ENCODE results near the gene TUBB2B. TPM values are rescaled to one million over a fixed set of nuclear protein-coding genes. Genes with fewer than 3 reads are reported as not detected.

The TUBB2B gene
- total RNA-seq, 1 experiment from 2014 or later = 3.0 TPM

DNA sequence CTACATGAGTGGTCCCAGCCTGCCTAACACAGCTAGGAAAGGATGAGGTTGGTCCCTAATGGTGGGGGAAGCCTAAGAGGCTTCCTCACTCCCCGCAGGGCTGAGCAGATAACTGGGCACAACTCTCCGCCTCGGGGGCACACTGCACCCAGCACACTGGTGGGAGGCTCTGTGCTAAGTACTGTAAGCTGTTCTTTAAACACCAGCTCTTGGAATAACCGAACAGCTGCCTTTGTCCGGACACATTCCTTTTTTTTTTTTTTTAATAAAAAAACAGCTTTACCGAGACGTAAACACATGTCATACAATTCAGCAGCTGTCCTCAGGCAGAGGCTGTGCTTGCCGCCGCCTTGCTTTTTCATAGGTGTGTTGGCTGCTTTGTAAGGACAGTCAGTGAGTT is 38.2 kb upstream of the TUBB2B start:
- intact Hi-C loops (cut with micrococcal nuclease; ENCODE audit: unreplicated experiment) = no loop called here
- Mint-ChIP-seq H3K27me3 (ENCODE audit: unreplicated experiment) (no peaks in the 10 kb centered on the region), H3K9me3 (ENCODE audit: low read depth, unreplicated experiment) (no peaks in the 10 kb centered on the region), H3K27ac (ENCODE audit: unreplicated experiment) (no peak overlapping the region), H3K36me3 (ENCODE audit: insufficient read depth, unreplicated experiment) (peaks cover 32% of the 10 kb centered on the region), H3K4me3 (ENCODE audit: low read depth, unreplicated experiment) (no peak overlapping the region), H3K4me1 (ENCODE audit: low read depth, unreplicated experiment) (peaks cover 9% of the 10 kb centered on the region)
- no TSS peak for BruUV-seq (replicated peaks)
- no peak for DNase-seq
- TF ChIP-seq, protein P1, sequence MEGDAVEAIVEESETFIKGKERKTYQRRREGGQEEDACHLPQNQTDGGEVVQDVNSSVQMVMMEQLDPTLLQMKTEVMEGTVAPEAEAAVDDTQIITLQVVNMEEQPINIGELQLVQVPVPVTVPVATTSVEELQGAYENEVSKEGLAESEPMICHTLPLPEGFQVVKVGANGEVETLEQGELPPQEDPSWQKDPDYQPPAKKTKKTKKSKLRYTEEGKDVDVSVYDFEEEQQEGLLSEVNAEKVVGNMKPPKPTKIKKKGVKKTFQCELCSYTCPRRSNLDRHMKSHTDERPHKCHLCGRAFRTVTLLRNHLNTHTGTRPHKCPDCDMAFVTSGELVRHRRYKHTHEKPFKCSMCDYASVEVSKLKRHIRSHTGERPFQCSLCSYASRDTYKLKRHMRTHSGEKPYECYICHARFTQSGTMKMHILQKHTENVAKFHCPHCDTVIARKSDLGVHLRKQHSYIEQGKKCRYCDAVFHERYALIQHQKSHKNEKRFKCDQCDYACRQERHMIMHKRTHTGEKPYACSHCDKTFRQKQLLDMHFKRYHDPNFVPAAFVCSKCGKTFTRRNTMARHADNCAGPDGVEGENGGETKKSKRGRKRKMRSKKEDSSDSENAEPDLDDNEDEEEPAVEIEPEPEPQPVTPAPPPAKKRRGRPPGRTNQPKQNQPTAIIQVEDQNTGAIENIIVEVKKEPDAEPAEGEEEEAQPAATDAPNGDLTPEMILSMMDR (IDR thresholded peaks at IDR 0.05; ENCODE audit: unreplicated experiment) = no peak
- CTCF ChIA-PET = interaction anchor here (0.7 kb wide), 1 partner anchor 685 kb away, joined by 3 read pairs; no protein-coding TSS in a partner anchor

DNA sequence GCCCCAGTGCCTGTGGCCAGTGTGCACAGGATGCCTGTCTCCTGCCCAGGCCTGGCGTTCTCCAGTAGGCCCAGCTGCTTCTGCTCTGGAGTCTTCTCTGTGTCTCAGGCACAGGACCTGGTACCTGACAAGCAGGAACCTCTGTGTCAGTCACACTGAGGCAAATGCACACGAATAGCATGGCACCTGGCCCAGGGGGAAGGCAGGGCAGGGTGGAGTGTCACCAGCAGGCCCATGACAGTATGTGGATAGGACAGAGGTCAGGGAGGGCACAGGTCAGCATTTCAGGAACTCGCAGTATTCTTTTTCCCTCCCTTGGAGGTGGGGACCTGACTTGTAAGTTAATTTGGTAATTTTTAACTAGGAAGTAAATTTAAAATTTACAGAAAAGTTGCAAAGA is 36.9 kb upstream of the TUBB2B start:
- H3K4me3 Mint-ChIP-seq (ENCODE audit: low read depth, unreplicated experiment) = no peak overlapping the region
- CTCF ChIA-PET = no interaction called here

DNA sequence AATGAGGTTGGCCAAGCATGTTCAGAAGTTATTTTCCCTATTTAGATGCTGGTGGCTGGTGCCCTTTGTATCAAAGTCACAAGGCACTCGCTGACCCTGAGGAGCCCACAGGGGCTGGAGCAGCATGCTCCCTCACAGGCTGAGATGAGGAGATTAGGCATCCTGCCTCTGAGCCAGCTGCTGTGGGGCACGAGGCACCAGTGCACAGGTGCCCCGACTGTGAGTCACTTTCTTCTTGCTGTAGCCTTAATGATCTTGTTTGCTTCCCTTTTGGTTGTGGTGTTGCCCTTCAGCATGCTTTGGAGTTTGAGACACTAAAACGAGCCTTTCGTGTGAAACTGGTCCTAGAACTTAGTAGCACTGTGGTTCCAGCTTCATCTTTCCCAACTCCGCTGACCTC is 35.6 kb upstream of the TUBB2B start:
- Mint-ChIP-seq H3K27me3 (ENCODE audit: unreplicated experiment) (no peaks in the 10 kb centered on the region), H3K4me1 (ENCODE audit: low read depth, unreplicated experiment) (peaks cover 9% of the 10 kb centered on the region), H3K36me3 (ENCODE audit: insufficient read depth, unreplicated experiment) (peaks cover 25% of the 10 kb centered on the region), H3K4me3 (ENCODE audit: low read depth, unreplicated experiment) (no peak overlapping the region), H3K9me3 (ENCODE audit: low read depth, unreplicated experiment) (no peaks in the 10 kb centered on the region), H3K27ac (ENCODE audit: unreplicated experiment) (no peak overlapping the region)
- DNase-seq = no peak
- intact Hi-C loops (cut with micrococcal nuclease; ENCODE audit: unreplicated experiment) = no loop called here
- TF ChIP-seq, protein P1 (IDR thresholded peaks at IDR 0.05; ENCODE audit: unreplicated experiment) = no peak
- no TSS peak for BruUV-seq (replicated peaks)
- CTCF ChIA-PET = interaction anchor here (0.6 kb wide), 2 partner anchors 12 to 231 kb away, joined by 3 to 4 read pairs; no protein-coding TSS in a partner anchor

More for the DNA sequence above, 36.9 kb upstream of the TUBB2B start:
- Mint-ChIP-seq H3K27me3 (ENCODE audit: unreplicated experiment) (no peaks in the 10 kb centered on the region), H3K9me3 (ENCODE audit: low read depth, unreplicated experiment) (no peaks in the 10 kb centered on the region), H3K4me1 (ENCODE audit: low read depth, unreplicated experiment) (peaks cover 9% of the 10 kb centered on the region), H3K36me3 (ENCODE audit: insufficient read depth, unreplicated experiment) (peaks cover 31% of the 10 kb centered on the region), H3K27ac (ENCODE audit: unreplicated experiment) (no peak overlapping the region)
- BruUV-seq (replicated peaks) = no TSS peak
- TF ChIP-seq, protein P1 (IDR thresholded peaks at IDR 0.05; ENCODE audit: unreplicated experiment) = no peak
- no peak for DNase-seq
- intact Hi-C loops (cut with micrococcal nuclease; ENCODE audit: unreplicated experiment) = no loop called here

DNA sequence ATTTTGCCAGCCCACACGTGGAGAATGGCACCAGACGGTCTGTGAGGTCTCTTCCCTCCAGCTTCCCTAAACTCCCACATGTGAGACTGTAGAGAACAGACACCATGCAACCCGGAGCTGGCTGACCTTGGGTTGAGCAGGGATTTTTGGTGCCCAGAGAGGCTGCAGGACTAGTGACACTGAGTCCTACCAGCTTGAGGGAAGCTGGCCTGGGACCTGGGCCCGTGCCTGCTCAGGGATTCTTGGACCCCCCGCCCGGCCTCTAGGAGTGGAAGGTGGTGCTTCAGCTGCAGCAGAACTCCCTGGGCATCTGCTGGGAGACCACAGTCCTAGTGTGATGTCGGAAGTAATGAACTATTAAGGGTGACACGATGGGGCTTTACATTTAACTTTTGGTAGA is 34.5 kb upstream of the TUBB2B start:
- intact Hi-C loops (cut with micrococcal nuclease; ENCODE audit: unreplicated experiment) = no loop called here
- no TSS peak for BruUV-seq (replicated peaks)
- peaks cover 9% of the 10 kb centered on the region for H3K4me1 Mint-ChIP-seq (ENCODE audit: low read depth, unreplicated experiment)
- H3K27me3 Mint-ChIP-seq (ENCODE audit: unreplicated experiment) = peaks cover 6% of the 10 kb centered on the region
- TF ChIP-seq, protein P1 (IDR thresholded peaks at IDR 0.05; ENCODE audit: unreplicated experiment) = no peak
- H3K4me3 Mint-ChIP-seq (ENCODE audit: low read depth, unreplicated experiment) = no peak overlapping the region
- H3K9me3 Mint-ChIP-seq (ENCODE audit: low read depth, unreplicated experiment) = no peaks in the 10 kb centered on the region
- CTCF ChIA-PET = no interaction called here
- no peak for DNase-seq
- H3K27ac Mint-ChIP-seq (ENCODE audit: unreplicated experiment) = no peak overlapping the region
- H3K36me3 Mint-ChIP-seq (ENCODE audit: insufficient read depth, unreplicated experiment) = peaks cover 16% of the 10 kb centered on the region
